OCI-LY7 (cell line): Measurements from ENCODE around the gene CACNB2. TPM values are rescaled to one million over a fixed set of nuclear protein-coding genes. Genes with fewer than 3 reads are reported as not detected.

Source experiments
- BruUV-seq: library from RNA; stranded (reverse); fragments of 400-500 nt; replicated peaks from 2 replicates; lab custom pipeline; 2021; lab: Mats Ljungman, UMichigan
- CTCF ChIA-PET: fragments of 300-600 bp; sonication (Branson Sonifier 250); formaldehyde crosslinking; loops from one replicate; lab custom pipeline; 2022; ENCODE audit warnings: antibody characterized with exemption; ENCODE audit not compliant: unreplicated experiment; lab: Charles Lee
- POLR2A ChIA-PET: fragments of 300-600 bp; sonication (Branson Sonifier 250); formaldehyde crosslinking; loops from one replicate; lab custom pipeline; 2022; ENCODE audit warnings: antibody characterized with exemption; lab: Charles Lee
- DNase-seq: peaks from one replicate; pipeline ENCODE4 v3.0.0-alpha.2; 2015; ENCODE audit warnings: low spot score
- H2AFZ ChIP-seq: fragments of 200-600 bp; sonication (generic), shearing (Covaris generic); 2 replicates; pipeline ENCODE4 v1.6.1; 2014; ENCODE audit warnings: mild to moderate bottlenecking, antibody characterized with exemption, low read length, moderate library complexity
- H3K27ac ChIP-seq: fragments of 200-600 bp; sonication (generic); 2 replicates; pipeline ENCODE4 v1.5.1; 2014; ENCODE audit warnings: mixed run types, low read depth, mild to moderate bottlenecking, moderate library complexity, low read length, inconsistent platforms; ENCODE audit not compliant: poor library complexity, severe bottlenecking
- H3K36me3 ChIP-seq: fragments of 200-600 bp; sonication (generic); 2 replicates; pipeline ENCODE4 v1.6.1; 2014; ENCODE audit warnings: mild to moderate bottlenecking, antibody characterized with exemption, low read length, moderate library complexity, mixed read lengths; ENCODE audit not compliant: insufficient read depth
- H3K4me1 ChIP-seq: fragments of 200-600 bp; sonication (generic); 2 replicates; pipeline ENCODE4 v1.5.1; 2014; ENCODE audit warnings: mild to moderate bottlenecking, low read length; ENCODE audit not compliant: insufficient read depth, poor library complexity, severe bottlenecking
- H3K4me2 ChIP-seq: fragments of 200-600 bp; sonication (generic); 2 replicates; pipeline ENCODE4 v1.6.1; 2014; ENCODE audit warnings: mild to moderate bottlenecking, low read length
- H3K4me3 ChIP-seq: fragments of 200-600 bp; sonication (generic); 2 replicates; pipeline ENCODE4 v1.5.1; 2014; ENCODE audit warnings: mild to moderate bottlenecking, low read depth, low read length; ENCODE audit not compliant: poor library complexity, severe bottlenecking
- H3K79me2 ChIP-seq: fragments of 200-600 bp; sonication (generic); 2 replicates; pipeline ENCODE4 v1.6.1; 2016; ENCODE audit warnings: low read depth, mild to moderate bottlenecking, low read length, moderate library complexity, mixed read lengths; ENCODE audit not compliant: insufficient read depth
- H3K9me2 ChIP-seq: fragments of 200-600 bp; sonication (generic); 2 replicates; pipeline ENCODE4 v1.6.1; 2016; ENCODE audit warnings: mild to moderate bottlenecking, low read length, mixed read lengths; ENCODE audit not compliant: insufficient read depth
- H3K9me3 ChIP-seq: fragments of 200-600 bp; sonication (generic); 2 replicates; pipeline ENCODE4 v1.6.1; 2014; ENCODE audit warnings: mild to moderate bottlenecking, mixed run types, low read length, mixed read lengths
- H4K20me1 ChIP-seq: fragments of 200-600 bp; sonication (generic); 2 replicates; pipeline ENCODE4 v1.6.1; 2014; ENCODE audit warnings: mild to moderate bottlenecking, antibody characterized with exemption, low read length, moderate library complexity, mixed read lengths; ENCODE audit not compliant: insufficient read depth
- CTCF ChIP-seq: fragments of 200-600 bp; sonication (generic); conservative IDR thresholded peaks from 2 replicates; pipeline ENCODE4 v1.5.1; 2014; ENCODE audit warnings: mild to moderate bottlenecking, antibody characterized with exemption, low read length, moderate library complexity, mixed read lengths
- EZH2phosphoT487 ChIP-seq: fragments of 200-600 bp; sonication (generic); IDR thresholded peaks from 2 replicates; pipeline ENCODE4 v1.6.1; 2018; ENCODE audit warnings: low read depth, borderline replicate concordance, mild to moderate bottlenecking, mixed run types, antibody characterized with exemption, low read length, moderate library complexity, mixed read lengths
- intact Hi-C: fragments of 100-400 bp; cut with micrococcal nuclease; formaldehyde crosslinking; loops from one replicate; pipeline ENCODE4 v1.10.0; 2022; ENCODE audit not compliant: unreplicated experiment
- total RNA-seq, 2 experiments: library from RNA; depleted of rRNA in 1 of 2; stranded (reverse); fragments of >200 nt in 1 of 2; shearing (Covaris generic) in 1 of 2; gene quantifications; 2 replicates each; pipeline ENCODE4 v1.2.3, GENCODE V29; 2014 to 2022

The CACNB2 gene
- total RNA-seq, 2 experiments from 2014 or later: not detected

GRCh38 chr10:18576586-18576985 is 436.4 kb downstream of the CACNB2 start:
- intact Hi-C loops: no loop called here
- TF ChIP-seq CTCF (no peak), EZH2phosphoT487 (no peak)
- Histone ChIP-seq H3K27ac (no peak overlapping the region), H3K4me2 (no peak overlapping the region), H3K9me3 (peaks cover 11% of the 10 kb centered on the region; the same call in 1 of the 2 replicates), H4K20me1 (no peaks in the 10 kb centered on the region), H3K4me3 (no peak overlapping the region), H2AFZ (no peak overlapping the region), H3K79me2 (no peaks in the 10 kb centered on the region), H3K9me2 (no peaks in the 10 kb centered on the region), H3K4me1 (no peaks in the 10 kb centered on the region), H3K36me3 (peaks cover 47% of the 10 kb centered on the region)
- ChIA-PET POLR2A (no interaction called here), CTCF (no interaction called here)
- BruUV-seq: no TSS peak
- no peak for DNase-seq

DNA sequence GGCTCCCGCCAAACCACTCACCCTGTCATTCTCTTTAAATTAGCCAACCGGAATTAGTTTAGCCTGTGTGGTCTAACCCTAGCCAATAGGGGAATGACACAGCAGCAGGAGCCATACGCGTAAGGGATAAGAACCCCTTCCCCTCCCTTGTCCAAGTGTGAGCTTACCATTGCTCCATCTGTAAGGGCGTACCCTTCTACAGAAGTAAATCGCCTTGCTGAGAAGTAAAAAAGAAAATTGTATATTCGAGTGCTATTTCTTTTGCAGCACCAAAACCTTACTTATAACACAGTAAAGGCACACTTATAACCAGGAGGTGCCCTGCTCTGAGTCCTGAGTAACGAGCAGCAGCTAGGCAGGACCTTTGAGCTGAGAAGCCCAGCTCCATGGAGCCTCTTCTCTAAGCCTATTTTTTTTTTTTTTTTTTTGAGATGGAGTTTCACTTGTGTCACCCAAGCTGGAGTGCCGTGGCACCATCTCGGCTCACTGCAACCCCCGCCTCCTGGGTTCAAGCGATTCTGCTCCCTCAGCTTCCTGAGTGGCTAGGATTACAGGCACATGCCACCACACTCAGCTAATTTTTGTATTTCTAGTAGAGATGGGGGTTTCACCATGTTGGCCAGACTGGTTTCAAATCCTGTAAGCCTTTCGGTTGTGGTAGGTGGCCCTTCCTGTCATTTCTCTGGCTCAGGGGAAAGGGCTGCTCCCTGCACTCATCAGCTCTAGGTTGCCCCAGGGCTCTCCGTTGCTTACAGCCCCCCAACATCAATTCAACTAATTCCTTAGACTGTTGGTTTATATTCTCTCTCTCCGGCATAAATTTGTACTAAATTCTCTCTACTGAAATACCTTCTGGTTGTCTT is 437.8 kb downstream of the CACNB2 start:
- no peak for DNase-seq
- Histone ChIP-seq H3K36me3 (peaks cover 57% of the 10 kb centered on the region), H3K4me2 (no peak overlapping the region), H3K4me1 (no peaks in the 10 kb centered on the region), H3K9me3 (no peaks in the 10 kb centered on the region), H4K20me1 (no peaks in the 10 kb centered on the region), H3K9me2 (no peaks in the 10 kb centered on the region), H3K27ac (no peak overlapping the region), H3K79me2 (no peaks in the 10 kb centered on the region), H3K4me3 (no peak overlapping the region), H2AFZ (no peak overlapping the region)
- TF ChIP-seq CTCF (no peak), EZH2phosphoT487 (no peak)
- ChIA-PET CTCF (no interaction called here), POLR2A (interaction anchor here (0.7 to 0.8 kb wide), 2 partner anchors 100 to 449 kb away, joined by 4 read pairs; no protein-coding TSS in a partner anchor)
- no TSS peak for BruUV-seq
- intact Hi-C loops: no loop called here

GRCh38 chr10:18582803-18583202 is 442.6 kb downstream of the CACNB2 start:
- no TSS peak for BruUV-seq
- TF ChIP-seq CTCF: no peak
- no peak overlapping the region for H3K27ac ChIP-seq
- peaks cover 85% of the 10 kb centered on the region for H3K36me3 ChIP-seq
- H3K79me2 ChIP-seq: no peaks in the 10 kb centered on the region
- H2AFZ ChIP-seq: no peak overlapping the region
- H4K20me1 ChIP-seq: no peaks in the 10 kb centered on the region
- no peak overlapping the region for H3K4me3 ChIP-seq
- intact Hi-C loops: no loop called here
- POLR2A ChIA-PET: interaction anchor here (0.6 kb wide), 1 partner anchor 1375 kb away, joined by 3 read pairs; no protein-coding TSS in a partner anchor
- no peaks in the 10 kb centered on the region for H3K9me2 ChIP-seq
- no peaks in the 10 kb centered on the region for H3K4me1 ChIP-seq
- H3K4me2 ChIP-seq: no peak overlapping the region
- no peak for DNase-seq
- H3K9me3 ChIP-seq: peaks cover 9% of the 10 kb centered on the region; the same call in 1 of the 2 replicates
- CTCF ChIA-PET: no interaction called here
